HepG2 (cell line): ENCODE data around the gene POU1F1. TPM values are rescaled to one million over a fixed set of nuclear protein-coding genes. Genes with fewer than 3 reads are reported as not detected.

ENCODE experiments used
- ATAC-seq: fragments of 200-7000 bp; cut with Tn5 transposase; 3 replicates; pipeline ENCODE4 v1.9.1; 2020; ENCODE audit warnings: mild to moderate bottlenecking, moderate library complexity
- BruUV-seq: library from RNA; stranded (reverse); fragments of 400-500 nt; replicated peaks from 2 replicates; lab custom pipeline; 2021; lab: Mats Ljungman, UMichigan
- CTCF ChIA-PET: fragments of 300-600 bp; formaldehyde crosslinking; extraction: SDS; loops from one replicate; lab custom pipeline; 2021; ENCODE audit warnings: low total read pairs, inconsistent platforms, low intra/inter-chr PET ratio; lab: Yijun Ruan, JAX
- POLR2A ChIA-PET: fragments of 350-600 bp; sonication (Branson Sonifier 250); formaldehyde crosslinking; loops from one replicate; lab custom pipeline; 2020; ENCODE audit warnings: antibody characterized with exemption, inconsistent platforms; lab: Yijun Ruan, JAX
- DNase-seq: peaks from one replicate; pipeline ENCODE4 v3.0.0-alpha.2; 2015; ENCODE audit warnings: low spot score
- FAIRE-seq: peaks from 3 replicates; lab custom pipeline; 2011; peaks lifted over from hg19 to GRCh38; lab: Jason Lieb, UNC
- H2AFZ ChIP-seq: one replicate; pipeline ENCODE4 v1.6.1; 2011; ENCODE audit warnings: low read length, inconsistent platforms
- H3K27ac ChIP-seq: fragments of 300-600 bp; 3 replicates; pipeline ENCODE4 v1.8.0; 2011; ENCODE audit warnings: mixed run types, mild to moderate bottlenecking, mixed read lengths, low read length, inconsistent platforms; ENCODE audit not compliant: insufficient read depth; ENCODE audit errors: extremely low read length
- H3K27me3 ChIP-seq, 2 experiments: fragments of 200-600 bp in 1 of 2; 2 replicates in 1 of 2; 3 replicates in 1 of 2; pipeline versions ENCODE4 v1.6.0 to v1.8.0; 2011; ENCODE audit warnings: low read length in 2 of 2, mild to moderate bottlenecking in 2 of 2, moderate library complexity in 2 of 2, inconsistent platforms in 1 of 2; ENCODE audit not compliant: insufficient read depth in 2 of 2, control insufficient read depth in 1 of 2
- H3K36me3 ChIP-seq, 2 experiments: fragments of 200-600 bp in 1 of 2; replicated peaks in 1 of 2; 2 replicates in 1 of 2; 3 replicates in 1 of 2; pipeline versions ENCODE4 v1.5.1 to v1.8.0; 2011; ENCODE audit warnings: low read length in 2 of 2, inconsistent platforms in 1 of 2; ENCODE audit not compliant: insufficient read depth in 2 of 2, control insufficient read depth in 1 of 2
- H3K4me1 ChIP-seq: 2 replicates; pipeline ENCODE4 v1.5.1; 2012; ENCODE audit warnings: low read length, inconsistent platforms; ENCODE audit not compliant: insufficient read depth
- H3K4me2 ChIP-seq: 2 replicates; pipeline ENCODE4 v1.6.0; 2011; ENCODE audit warnings: low read depth, low read length, inconsistent platforms
- H3K4me3 ChIP-seq, 3 experiments: fragments of 200-600 bp in 1 of 3; sonication (generic), shearing (Covaris generic) in 1 of 3; replicated peaks in 1 of 3; 2 replicates each; pipeline ENCODE4 v1.5.1; 2011 to 2016; ENCODE audit warnings: low read length in 3 of 3, inconsistent platforms in 2 of 3, low read depth in 2 of 3, mild to moderate bottlenecking in 2 of 3, control low read depth in 1 of 3, mixed read lengths in 1 of 3; ENCODE audit not compliant: insufficient read depth in 1 of 3
- H3K79me2 ChIP-seq: one replicate; pipeline ENCODE4 v1.6.1; 2011; ENCODE audit warnings: low read length, inconsistent platforms; ENCODE audit not compliant: insufficient read depth
- H3K9ac ChIP-seq: 2 replicates; pipeline ENCODE4 v1.6.0; 2011; ENCODE audit warnings: mild to moderate bottlenecking, low read depth, low read length, inconsistent platforms; ENCODE audit not compliant: insufficient read depth
- H3K9me3 ChIP-seq: 2 replicates; pipeline ENCODE4 v1.5.1; 2012; ENCODE audit warnings: mild to moderate bottlenecking, low read length
- H4K20me1 ChIP-seq: 2 replicates; pipeline ENCODE4 v1.6.0; 2011; ENCODE audit warnings: inconsistent platforms, mild to moderate bottlenecking, low read length, moderate library complexity; ENCODE audit not compliant: insufficient read depth
- BCL3 ChIP-seq: sonication (generic); formaldehyde crosslinking; IDR thresholded peaks from 2 replicates; pipeline ENCODE4 v1.5.1; 2020; ENCODE audit warnings: mild to moderate bottlenecking, missing genetic modification reagents, moderate library complexity
- CAMTA2 ChIP-seq: sonication (generic); formaldehyde crosslinking; IDR thresholded peaks from 2 replicates; pipeline ENCODE4 v1.4.0; 2020; ENCODE audit warnings: mild to moderate bottlenecking, missing genetic modification reagents, borderline replicate concordance
- EZH2 ChIP-seq: conservative IDR thresholded peaks from 2 replicates; pipeline ENCODE4 v1.6.1; 2012; ENCODE audit warnings: mild to moderate bottlenecking, low read depth, low read length, moderate library complexity
- IKZF5 ChIP-seq: IDR thresholded peaks from 2 replicates; pipeline ENCODE4 v1.6.1; 2018; ENCODE audit warnings: missing genetic modification reagents, mild to moderate bottlenecking, missing compliant biosample characterization
- MXI1 ChIP-seq: IDR thresholded peaks from 3 replicates; pipeline ENCODE4 v1.6.1; 2012; ENCODE audit warnings: low read depth, low read length, inconsistent platforms, borderline replicate concordance
- PPARG ChIP-seq: conservative IDR thresholded peaks from 2 replicates; pipeline ENCODE4 v1.6.1; 2016; ENCODE audit warnings: missing biosample characterization, missing genetic modification reagents
- PRPF4 ChIP-seq: fragments of 200-400 bp; formaldehyde crosslinking; IDR thresholded peaks from 2 replicates; pipeline ENCODE4 v1.6.1; 2016; ENCODE audit warnings: low read length, low read depth; ENCODE audit not compliant: poor library complexity, severe bottlenecking
- RFX3 ChIP-seq: IDR thresholded peaks from 2 replicates; pipeline ENCODE4 v1.6.1; 2016; ENCODE audit warnings: missing biosample characterization, missing genetic modification reagents
- STAG1 ChIP-seq: sonication (generic); formaldehyde crosslinking; IDR thresholded peaks from 2 replicates; pipeline ENCODE4 v1.4.0; 2020; ENCODE audit warnings: missing genetic modification reagents
- THAP11 ChIP-seq: IDR thresholded peaks from 2 replicates; pipeline ENCODE4 v1.6.1; 2016; ENCODE audit warnings: missing biosample characterization, missing genetic modification reagents
- ZFYVE20 ChIP-seq: sonication (generic); formaldehyde crosslinking; IDR thresholded peaks from 2 replicates; pipeline ENCODE4 v1.8.0; 2023; ENCODE audit warnings: low read depth, mild to moderate bottlenecking, moderate library complexity, missing genetic modification reagents, borderline replicate concordance
- ZGPAT ChIP-seq: IDR thresholded peaks from 2 replicates; pipeline ENCODE4 v1.6.1; 2016; ENCODE audit warnings: mild to moderate bottlenecking
- ZNF234 ChIP-seq: sonication (generic); formaldehyde crosslinking; conservative IDR thresholded peaks from 2 replicates; pipeline ENCODE4 v1.5.1; 2020; ENCODE audit warnings: mild to moderate bottlenecking, missing genetic modification reagents
- ZNF30 ChIP-seq: sonication (generic); formaldehyde crosslinking; IDR thresholded peaks from 2 replicates; pipeline ENCODE4 v1.5.0; 2020; ENCODE audit warnings: mild to moderate bottlenecking, missing genetic modification reagents
- ZNF367 ChIP-seq: sonication (generic); formaldehyde crosslinking; IDR thresholded peaks from 2 replicates; pipeline ENCODE4 v1.4.0; 2020; ENCODE audit warnings: missing genetic modification reagents, borderline replicate concordance
- ZNF468 ChIP-seq: sonication (generic); formaldehyde crosslinking; IDR thresholded peaks from 2 replicates; pipeline ENCODE4 v1.8.0; 2022; ENCODE audit warnings: mild to moderate bottlenecking, moderate library complexity, missing genetic modification reagents
- ZNF770 ChIP-seq: sonication (generic); formaldehyde crosslinking; IDR thresholded peaks from 2 replicates; pipeline ENCODE4 v1.5.0; 2020; ENCODE audit warnings: mild to moderate bottlenecking, missing genetic modification reagents
- ZNF891 ChIP-seq: sonication (generic); formaldehyde crosslinking; IDR thresholded peaks from 2 replicates; pipeline ENCODE4 v1.5.0; 2020; ENCODE audit warnings: mild to moderate bottlenecking, missing genetic modification reagents
- WGBS: methylation state at CpG from one replicate; pipeline ENCODE4 v1.1.6; 2017; ENCODE audit warnings: low lambda C conversion rate; 5-methylcytosine and 5-hydroxymethylcytosine counted together
- in situ Hi-C: cut with HindIII; loops from 2 replicates; pipeline ENCODE4 v1.10.0; 2017; ENCODE audit warnings: low pct_unique_long_range_greater_than_20kb; ENCODE audit not compliant: extremely low pct_ligation_motif_present
- intact Hi-C: fragments of 100-400 bp; cut with micrococcal nuclease; formaldehyde crosslinking; loops from one replicate; pipeline ENCODE4 v1.10.0; 2022; ENCODE audit not compliant: unreplicated experiment
- polyA plus RNA-seq, 8 experiments: library from polyadenylated mRNA; depleted of rRNA in 3 of 8; stranded (reverse) in 7 of 8; unstranded in 1 of 8; fragments of >200 nt; fragmentation: Illumina TruSeq in 4 of 8; extraction: Trizol in 4 of 8; gene quantifications; 2 replicates each; pipeline versions ENCODE4 v1.2.1 to v1.2.3, GENCODE V29; 2011 to 2016; ENCODE audit warnings: low read depth in 4 of 8, missing spikeins in 1 of 8, mixed read lengths in 1 of 8; ENCODE audit not compliant: insufficient read depth in 1 of 8
- total RNA-seq, 5 experiments: library from RNA; depleted of rRNA; stranded (reverse); fragments of >200 nt; fragmentation: Illumina TruSeq; extraction: Trizol; gene quantifications; 2 replicates each; pipeline ENCODE4 v1.2.3, GENCODE V29; 2016; ENCODE audit warnings: low read depth in 1 of 5

POU1F1 gene
- total and polyA plus RNA-seq, 2 of the 13 experiments (the other 11 are each of a cell fraction or from before 2014, with no cell fraction given): not detected

- no peak overlapping the region for H3K4me2 ChIP-seq
- no peak overlapping the region for H3K9ac ChIP-seq
- DNase-seq (no peak), FAIRE-seq (no peak), ATAC-seq (no peak)
- BruUV-seq: no TSS peak
- no peaks in the 10 kb centered on the region for H3K36me3 ChIP-seq
- ChIA-PET CTCF (no interaction called here), POLR2A (no interaction called here)
- H3K27me3 ChIP-seq: no peaks in the 10 kb centered on the region; a peak in 1 of 5 replicates
- no peaks in the 10 kb centered on the region for H4K20me1 ChIP-seq
- in situ Hi-C loops: no loop called here
- WGBS: 80% methylated on average over 5 of the region's 5 CpGs
- H3K27ac ChIP-seq: no peak overlapping the region
- H3K4me1 ChIP-seq: peaks cover 24% of the 10 kb centered on the region
- peaks cover 34% of the 10 kb centered on the region for H3K79me2 ChIP-seq
- H3K9me3 ChIP-seq: no peaks in the 10 kb centered on the region
- H2AFZ ChIP-seq: no peak overlapping the region
- TF ChIP-seq ZNF234 (CRISPR knock-in tag) (no peak), ZNF367 (CRISPR knock-in tag) (no peak), PRPF4 (no peak), ZNF770 (CRISPR knock-in tag) (no peak), MXI1 (no peak), CAMTA2 (CRISPR knock-in tag) (no peak), IKZF5 (CRISPR knock-in tag) (no peak), ZGPAT (no peak), PPARG (CRISPR knock-in tag) (no peak), BCL3 (CRISPR knock-in tag) (no peak), ZNF468 (CRISPR knock-in tag) (no peak), EZH2 (no peak), ZNF30 (CRISPR knock-in tag) (no peak), ZFYVE20 (CRISPR knock-in tag) (no peak), THAP11 (no peak), ZNF891 (CRISPR knock-in tag) (no peak), STAG1 (no peak), RFX3 (CRISPR knock-in tag) (no peak)
- no peak overlapping the region for H3K4me3 ChIP-seq
- intact Hi-C loops: loop anchor here (5.0 kb wide), 1 partner anchor 58 kb away; no protein-coding TSS in a partner anchor
Observed at GRCh38 chr3:87225659-87226058, 50.7 kb downstream of the POU1F1 start.
